Neural crest cell (in vitro differentiated cells): ENCODE measurements around the gene ADSS1. TPM values are rescaled to one million over a fixed set of nuclear protein-coding genes. Genes with fewer than 3 reads are reported as not detected.

Source experiments
- DNase-seq: peaks from one replicate; pipeline ENCODE4 v3.0.0; 2021; ENCODE audit warnings: low read depth, mixed read lengths, low spot score
- H3K27ac Mint-ChIP-seq: one replicate; pipeline ENCODE4 v1.8.0; 2021; ENCODE audit warnings: mild to moderate bottlenecking, mixed read lengths; ENCODE audit not compliant: unreplicated experiment
- H3K27me3 Mint-ChIP-seq: 2 replicates; pipeline ENCODE4 v1.8.0; 2021; ENCODE audit warnings: low read depth, mild to moderate bottlenecking, mixed read lengths
- H3K36me3 Mint-ChIP-seq: 2 replicates; pipeline ENCODE4 v1.8.0; 2021; ENCODE audit warnings: low read depth, mild to moderate bottlenecking, mixed read lengths
- H3K4me1 Mint-ChIP-seq: 2 replicates; pipeline ENCODE4 v1.8.0; 2021; ENCODE audit warnings: mixed read lengths
- H3K4me3 Mint-ChIP-seq: one replicate; pipeline ENCODE4 v1.8.0; 2021; ENCODE audit warnings: mild to moderate bottlenecking, mixed read lengths
- H3K9me3 Mint-ChIP-seq: 2 replicates; pipeline ENCODE4 v1.8.0; 2021; ENCODE audit warnings: mixed read lengths
- CTCF ChIP-seq: fragments of 200-600 bp; sonication (generic); conservative IDR thresholded peaks from 2 replicates; pipeline ENCODE4 v1.5.0; 2021; ENCODE audit warnings: antibody characterized with exemption, mild to moderate bottlenecking
- total RNA-seq: library from RNA; stranded (reverse); gene quantifications from 2 replicates; pipeline ENCODE4 v1.2.1, GENCODE V29; 2021

Gene ADSS1
- total RNA-seq, 1 donor from 2014 or later: 5.0 TPM

- Mint-ChIP-seq H3K36me3 (no peaks in the 10 kb centered on the region), H3K4me3 (no peak overlapping the region), H3K27me3 (no peaks in the 10 kb centered on the region), H3K27ac (no peak overlapping the region), H3K4me1 (peaks cover 4% of the 10 kb centered on the region), H3K9me3 (no peaks in the 10 kb centered on the region)
- no peak for TF ChIP-seq CTCF
- no peak for DNase-seq
These were observed 5.2 kb upstream of the ADSS1 start for GRCh38 chr14:104718871-104719270.

DNA sequence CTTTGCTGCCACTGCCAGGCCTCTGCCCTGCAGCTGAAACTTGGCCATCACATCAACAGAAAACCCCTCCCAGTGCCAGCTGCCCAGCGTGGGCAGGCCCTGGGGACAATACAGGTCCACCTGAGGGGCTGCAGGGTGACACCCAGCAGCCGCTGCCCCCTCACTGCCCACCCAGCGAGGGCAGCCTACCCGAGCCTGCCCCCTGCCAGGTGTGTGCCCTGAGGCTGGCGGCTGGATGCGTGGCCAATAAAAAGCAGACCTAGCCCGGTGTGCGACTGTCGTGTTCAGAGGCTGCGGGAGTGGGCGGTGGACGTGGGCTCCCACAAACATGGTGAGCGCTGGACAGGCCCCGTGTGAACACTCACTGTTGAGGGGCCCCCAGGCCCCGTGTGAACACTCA lies 4.7 kb upstream of the ADSS1 start:
- no peak for DNase-seq
- H3K36me3 Mint-ChIP-seq: no peaks in the 10 kb centered on the region
- H3K4me3 Mint-ChIP-seq: no peak overlapping the region
- no peak for TF ChIP-seq CTCF
- no peak overlapping the region for H3K27ac Mint-ChIP-seq
- H3K4me1 Mint-ChIP-seq: peaks cover 4% of the 10 kb centered on the region
- H3K9me3 Mint-ChIP-seq: no peaks in the 10 kb centered on the region
- no peaks in the 10 kb centered on the region for H3K27me3 Mint-ChIP-seq

DNA sequence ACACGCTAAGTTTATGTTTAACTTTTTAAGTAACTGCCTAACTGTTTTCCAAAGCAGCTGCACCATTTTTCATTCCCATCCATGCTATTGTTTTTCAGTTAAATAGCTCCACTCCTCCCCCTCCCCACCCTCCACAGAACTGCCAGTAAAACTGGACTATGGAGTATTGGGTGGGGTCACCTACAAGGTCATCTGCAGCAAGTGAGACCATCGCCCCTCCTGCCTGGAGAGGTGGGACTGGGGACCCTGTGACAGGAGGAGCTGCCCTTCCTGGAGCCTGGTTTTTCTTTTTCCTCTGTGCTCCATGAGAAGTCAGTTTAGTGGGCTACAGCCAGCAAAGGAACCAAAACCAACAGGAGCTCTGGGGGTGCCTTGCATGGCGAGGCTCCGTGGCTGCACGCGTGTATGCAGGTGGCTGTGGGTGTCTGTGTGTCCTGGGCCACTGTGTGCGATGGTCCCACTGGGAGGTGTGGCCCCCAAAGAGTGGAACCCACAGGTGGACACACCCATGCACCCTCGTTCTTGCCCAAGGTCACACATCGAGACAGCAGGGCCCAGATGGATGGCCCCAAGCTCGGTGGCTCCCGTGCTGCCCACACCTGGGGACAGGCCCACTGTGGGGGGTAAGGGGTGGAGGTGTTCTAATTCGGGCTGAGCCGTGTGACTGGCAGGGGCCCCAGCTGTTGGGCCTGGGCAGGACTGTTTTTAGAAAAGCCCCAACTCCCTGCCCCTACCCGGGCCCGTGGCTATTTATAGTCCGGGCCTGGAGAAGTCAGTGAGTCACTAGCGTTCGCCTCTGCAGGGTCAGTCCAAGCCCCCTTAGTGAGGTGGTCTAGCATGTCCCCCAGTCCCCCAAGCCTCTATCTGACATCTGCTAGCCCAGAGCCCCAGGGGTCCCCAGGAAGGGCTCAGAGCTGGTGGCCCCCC lies 2.3 kb upstream of the ADSS1 start:
- Mint-ChIP-seq H3K27me3 (peaks cover 3% of the 10 kb centered on the region), H3K4me3 (peak overlapping the region; percentile 23), H3K4me1 (peaks cover 9% of the 10 kb centered on the region), H3K9me3 (no peaks in the 10 kb centered on the region), H3K27ac (no peak overlapping the region), H3K36me3 (no peaks in the 10 kb centered on the region)
- DNase-seq: no peak
- no peak for TF ChIP-seq CTCF

GRCh38 chr14:104722938-104723650 lies 935 bp upstream of the ADSS1 start:
- Mint-ChIP-seq H3K36me3 (no peaks in the 10 kb centered on the region), H3K27ac (no peak overlapping the region), H3K4me1 (peaks cover 9% of the 10 kb centered on the region), H3K4me3 (no peak overlapping the region), H3K27me3 (peaks cover 6% of the 10 kb centered on the region), H3K9me3 (no peaks in the 10 kb centered on the region)
- no peak for TF ChIP-seq CTCF
- no peak for DNase-seq

DNA sequence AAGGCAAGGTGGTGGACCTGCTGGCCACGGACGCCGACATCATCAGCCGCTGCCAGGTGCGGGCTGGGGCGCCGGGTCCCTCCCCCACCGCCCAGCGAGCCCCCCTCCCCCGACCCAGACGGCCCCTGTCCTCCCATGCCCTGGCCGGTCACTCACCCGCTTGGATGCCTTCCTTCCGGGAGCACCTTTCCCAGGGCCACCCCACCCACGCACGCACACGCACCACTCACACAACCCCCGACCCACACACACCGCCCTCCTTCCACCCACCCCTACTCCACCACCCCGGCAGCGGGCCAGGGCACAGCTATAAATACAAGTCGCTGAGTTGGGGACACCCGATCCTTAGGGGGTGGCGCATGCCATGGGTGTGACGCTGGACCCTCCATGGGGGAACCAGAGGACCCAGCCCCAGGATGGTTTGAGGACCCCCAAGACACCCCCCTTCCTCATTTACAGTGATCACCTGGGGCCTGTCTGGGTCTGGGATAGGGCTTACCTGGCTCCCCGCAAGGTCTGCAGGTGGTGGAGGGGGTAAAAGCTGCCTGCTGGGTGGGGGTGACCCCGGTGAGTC lies 465 bp downstream of the ADSS1 start:
- H3K9me3 Mint-ChIP-seq: no peaks in the 10 kb centered on the region
- DNase-seq: no peak

More for the DNA sequence above, 465 bp downstream of the ADSS1 start:
- no peak for TF ChIP-seq CTCF
- Mint-ChIP-seq H3K27ac (no peak overlapping the region), H3K36me3 (no peaks in the 10 kb centered on the region), H3K4me3 (no peak overlapping the region), H3K27me3 (peaks cover 6% of the 10 kb centered on the region), H3K4me1 (peaks cover 9% of the 10 kb centered on the region)
